Measurements from ENCODE around the gene C1QTNF5. TPM values are rescaled to one million over a fixed set of nuclear protein-coding genes. Genes with fewer than 3 reads are reported as not detected.

The C1QTNF5 gene
- total and polyA plus RNA-seq, 2 experiments from 2014 or later, result 13.7 to 18.0 TPM

GRCh38 chr11:119322921-119323531 lies 17.7 kb downstream of the C1QTNF5 start:
- H3K27me3 ChIP-seq, result peaks cover 11% of the 10 kb centered on the region
- no peak for DNase-seq (ENCODE audit: low spot score)
- no peaks in the 10 kb centered on the region for H4K20me1 ChIP-seq (ENCODE audit: insufficient read depth, poor library complexity, severe bottlenecking)
- TF ChIP-seq EZH2 (IDR thresholded peaks at IDR 0.05; ENCODE audit: borderline replicate concordance) (no peak), EZH2phosphoT487 (IDR thresholded peaks at IDR 0.05; ENCODE audit: low read depth, severe bottlenecking, unreplicated experiment) (no peak), CTCF (IDR thresholded peaks at IDR 0.05; ENCODE audit: poor library complexity) (no peak)
- no peak overlapping the region for H3K27ac ChIP-seq
- H3K36me3 ChIP-seq (replicated peaks; ENCODE audit: insufficient read depth, low read depth), result no peaks in the 10 kb centered on the region
- no peaks in the 10 kb centered on the region for H3K79me2 ChIP-seq
- H3K9me3 ChIP-seq (ENCODE audit: low read depth), result no peaks in the 10 kb centered on the region
- peaks cover 17% of the 10 kb centered on the region for H3K4me1 ChIP-seq (ENCODE audit: insufficient read depth)
- 94% methylated on average over 20 of the region's 20 CpGs for WGBS (ENCODE audit: low lambda C conversion rate, missing lambda C conversion rate)
- no peak overlapping the region for H2AFZ ChIP-seq
- H3K4me2 ChIP-seq, result no peak overlapping the region
- H3K9me2 ChIP-seq (replicated peaks; ENCODE audit: insufficient read depth), result no peaks in the 10 kb centered on the region
- H3K4me3 ChIP-seq, result no peak overlapping the region

GRCh38 chr11:119322360-119322739 lies 18.3 kb downstream of the C1QTNF5 start:
- Histone ChIP-seq H3K27me3 (peaks cover 16% of the 10 kb centered on the region), H4K20me1 (ENCODE audit: insufficient read depth, poor library complexity, severe bottlenecking) (no peaks in the 10 kb centered on the region), H2AFZ (no peak overlapping the region), H3K4me1 (ENCODE audit: insufficient read depth) (peaks cover 17% of the 10 kb centered on the region), H3K9me3 (ENCODE audit: low read depth) (no peaks in the 10 kb centered on the region), H3K79me2 (no peaks in the 10 kb centered on the region), H3K9me2 (replicated peaks; ENCODE audit: insufficient read depth) (no peaks in the 10 kb centered on the region), H3K4me3 (no peak overlapping the region), H3K4me2 (no peak overlapping the region), H3K27ac (no peak overlapping the region), H3K36me3 (replicated peaks; ENCODE audit: insufficient read depth, low read depth) (no peaks in the 10 kb centered on the region)
- 88% methylated on average over 6 of the region's 6 CpGs for WGBS (ENCODE audit: low lambda C conversion rate, missing lambda C conversion rate)
- TF ChIP-seq EZH2phosphoT487 (IDR thresholded peaks at IDR 0.05; ENCODE audit: low read depth, severe bottlenecking, unreplicated experiment), result no peak
- TF ChIP-seq EZH2 (IDR thresholded peaks at IDR 0.05; ENCODE audit: borderline replicate concordance), result no peak
- no peak for TF ChIP-seq CTCF (IDR thresholded peaks at IDR 0.05; ENCODE audit: poor library complexity)
- peak; percentile 4 for DNase-seq (ENCODE audit: low spot score)

GRCh38 chr11:119320776-119321524 lies 19.7 kb downstream of the C1QTNF5 start:
- peaks cover 23% of the 10 kb centered on the region for H3K27me3 ChIP-seq
- peak overlapping the region; percentile 98 for H3K4me2 ChIP-seq
- H3K9me2 ChIP-seq (replicated peaks; ENCODE audit: insufficient read depth), result no peaks in the 10 kb centered on the region
- WGBS (ENCODE audit: low lambda C conversion rate, missing lambda C conversion rate), result 2% methylated on average over 27 of the region's 60 CpGs
- H3K79me2 ChIP-seq, result no peaks in the 10 kb centered on the region
- peak overlapping the region; percentile 63 for H3K4me3 ChIP-seq
- no peaks in the 10 kb centered on the region for H3K36me3 ChIP-seq (replicated peaks; ENCODE audit: insufficient read depth, low read depth)
- H3K27ac ChIP-seq, result peak overlapping the region; percentile 56
- H2AFZ ChIP-seq, result peak overlapping the region; percentile 92
- H3K4me1 ChIP-seq (ENCODE audit: insufficient read depth), result peaks cover 20% of the 10 kb centered on the region
- no peaks in the 10 kb centered on the region for H4K20me1 ChIP-seq (ENCODE audit: insufficient read depth, poor library complexity, severe bottlenecking)
- TF ChIP-seq EZH2phosphoT487 (IDR thresholded peaks at IDR 0.05; ENCODE audit: low read depth, severe bottlenecking, unreplicated experiment) (no peak), EZH2 (IDR thresholded peaks at IDR 0.05; ENCODE audit: borderline replicate concordance) (no peak), CTCF (IDR thresholded peaks at IDR 0.05; ENCODE audit: poor library complexity) (no peak)
- H3K9me3 ChIP-seq (ENCODE audit: low read depth), result no peaks in the 10 kb centered on the region
- DNase-seq (ENCODE audit: low spot score), result peak; percentile 67

Measured in hepatocyte (in vitro differentiated cells).